Measurements from ENCODE around the gene WWOX. TPM values are rescaled to one million over a fixed set of nuclear protein-coding genes. Genes with fewer than 3 reads are reported as not detected.

WWOX gene
- polyA plus RNA-seq, 1 donor from 2014 or later: 25.6 TPM

DNA sequence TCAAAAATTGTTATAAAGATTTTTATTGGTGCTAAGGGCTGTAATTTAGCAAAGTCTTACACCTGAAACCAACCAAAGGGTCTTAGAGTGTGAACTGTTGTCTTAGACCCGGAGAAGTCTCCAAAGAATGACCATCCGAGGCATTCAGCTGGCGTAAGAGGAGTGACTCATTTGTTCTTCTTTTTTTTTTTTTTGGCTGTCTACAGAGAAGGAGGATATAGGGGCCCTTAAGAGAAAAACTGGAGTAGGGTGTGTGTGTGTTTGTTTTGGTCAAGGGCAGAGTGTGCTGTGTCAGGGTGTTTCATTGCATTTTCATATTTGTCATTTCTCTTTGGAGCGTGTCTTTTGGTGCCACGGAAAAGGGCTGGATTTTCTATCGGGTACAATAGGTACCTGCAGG lies 508.0 kb downstream of the WWOX start:
- Histone ChIP-seq H3K9ac (ENCODE audit: low read length) (no peak overlapping the region), H3K4me3 (ENCODE audit: low read length) (no peak overlapping the region), H3K9me2 (ENCODE audit: insufficient read depth, low read length) (no peaks in the 10 kb centered on the region), H3K4me2 (ENCODE audit: low read length) (no peak overlapping the region), H2AFZ (ENCODE audit: low read depth, low read length) (no peak overlapping the region), H3K9me3 (ENCODE audit: low read length) (no peaks in the 10 kb centered on the region), H3F3A (ENCODE audit: insufficient read depth, low read length, poor library complexity, severe bottlenecking) (no peaks in the 10 kb centered on the region), H3K27me3 (ENCODE audit: insufficient read depth, low read depth, low read length) (peaks cover 3% of the 10 kb centered on the region), H4K20me1 (ENCODE audit: insufficient read depth) (no peaks in the 10 kb centered on the region), H3K79me2 (replicated peaks; ENCODE audit: insufficient read depth, low read length) (no peaks in the 10 kb centered on the region), H3K27ac (ENCODE audit: low read length) (no peak overlapping the region), H3K36me3 (ENCODE audit: insufficient read depth, low read length) (no peaks in the 10 kb centered on the region)
- TF ChIP-seq, protein P1, sequence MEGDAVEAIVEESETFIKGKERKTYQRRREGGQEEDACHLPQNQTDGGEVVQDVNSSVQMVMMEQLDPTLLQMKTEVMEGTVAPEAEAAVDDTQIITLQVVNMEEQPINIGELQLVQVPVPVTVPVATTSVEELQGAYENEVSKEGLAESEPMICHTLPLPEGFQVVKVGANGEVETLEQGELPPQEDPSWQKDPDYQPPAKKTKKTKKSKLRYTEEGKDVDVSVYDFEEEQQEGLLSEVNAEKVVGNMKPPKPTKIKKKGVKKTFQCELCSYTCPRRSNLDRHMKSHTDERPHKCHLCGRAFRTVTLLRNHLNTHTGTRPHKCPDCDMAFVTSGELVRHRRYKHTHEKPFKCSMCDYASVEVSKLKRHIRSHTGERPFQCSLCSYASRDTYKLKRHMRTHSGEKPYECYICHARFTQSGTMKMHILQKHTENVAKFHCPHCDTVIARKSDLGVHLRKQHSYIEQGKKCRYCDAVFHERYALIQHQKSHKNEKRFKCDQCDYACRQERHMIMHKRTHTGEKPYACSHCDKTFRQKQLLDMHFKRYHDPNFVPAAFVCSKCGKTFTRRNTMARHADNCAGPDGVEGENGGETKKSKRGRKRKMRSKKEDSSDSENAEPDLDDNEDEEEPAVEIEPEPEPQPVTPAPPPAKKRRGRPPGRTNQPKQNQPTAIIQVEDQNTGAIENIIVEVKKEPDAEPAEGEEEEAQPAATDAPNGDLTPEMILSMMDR (IDR thresholded peaks at IDR 0.05; ENCODE audit: poor library complexity, severe bottlenecking): no peak
- TF ChIP-seq EZH2 (IDR thresholded peaks at IDR 0.05; ENCODE audit: borderline replicate concordance, insufficient read depth, low read length, poor library complexity, severe bottlenecking) (no peak), MXI1 (conservative IDR thresholded peaks at IDR 0.05; ENCODE audit: poor library complexity, severe bottlenecking) (no peak), SMC3 (conservative IDR thresholded peaks at IDR 0.05; ENCODE audit: poor library complexity) (no peak), EP300 (conservative IDR thresholded peaks at IDR 0.05; ENCODE audit: poor library complexity, severe bottlenecking) (no peak), TAF1 (IDR thresholded peaks at IDR 0.05; ENCODE audit: low read depth) (no peak), POLR2AphosphoS5 (IDR thresholded peaks at IDR 0.05) (no peak), RAD21 (conservative IDR thresholded peaks at IDR 0.05) (no peak)
- TF ChIP-seq, protein P2, sequence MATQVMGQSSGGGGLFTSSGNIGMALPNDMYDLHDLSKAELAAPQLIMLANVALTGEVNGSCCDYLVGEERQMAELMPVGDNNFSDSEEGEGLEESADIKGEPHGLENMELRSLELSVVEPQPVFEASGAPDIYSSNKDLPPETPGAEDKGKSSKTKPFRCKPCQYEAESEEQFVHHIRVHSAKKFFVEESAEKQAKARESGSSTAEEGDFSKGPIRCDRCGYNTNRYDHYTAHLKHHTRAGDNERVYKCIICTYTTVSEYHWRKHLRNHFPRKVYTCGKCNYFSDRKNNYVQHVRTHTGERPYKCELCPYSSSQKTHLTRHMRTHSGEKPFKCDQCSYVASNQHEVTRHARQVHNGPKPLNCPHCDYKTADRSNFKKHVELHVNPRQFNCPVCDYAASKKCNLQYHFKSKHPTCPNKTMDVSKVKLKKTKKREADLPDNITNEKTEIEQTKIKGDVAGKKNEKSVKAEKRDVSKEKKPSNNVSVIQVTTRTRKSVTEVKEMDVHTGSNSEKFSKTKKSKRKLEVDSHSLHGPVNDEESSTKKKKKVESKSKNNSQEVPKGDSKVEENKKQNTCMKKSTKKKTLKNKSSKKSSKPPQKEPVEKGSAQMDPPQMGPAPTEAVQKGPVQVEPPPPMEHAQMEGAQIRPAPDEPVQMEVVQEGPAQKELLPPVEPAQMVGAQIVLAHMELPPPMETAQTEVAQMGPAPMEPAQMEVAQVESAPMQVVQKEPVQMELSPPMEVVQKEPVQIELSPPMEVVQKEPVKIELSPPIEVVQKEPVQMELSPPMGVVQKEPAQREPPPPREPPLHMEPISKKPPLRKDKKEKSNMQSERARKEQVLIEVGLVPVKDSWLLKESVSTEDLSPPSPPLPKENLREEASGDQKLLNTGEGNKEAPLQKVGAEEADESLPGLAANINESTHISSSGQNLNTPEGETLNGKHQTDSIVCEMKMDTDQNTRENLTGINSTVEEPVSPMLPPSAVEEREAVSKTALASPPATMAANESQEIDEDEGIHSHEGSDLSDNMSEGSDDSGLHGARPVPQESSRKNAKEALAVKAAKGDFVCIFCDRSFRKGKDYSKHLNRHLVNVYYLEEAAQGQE (IDR thresholded peaks at IDR 0.05; ENCODE audit: borderline replicate concordance): no peak

DNA sequence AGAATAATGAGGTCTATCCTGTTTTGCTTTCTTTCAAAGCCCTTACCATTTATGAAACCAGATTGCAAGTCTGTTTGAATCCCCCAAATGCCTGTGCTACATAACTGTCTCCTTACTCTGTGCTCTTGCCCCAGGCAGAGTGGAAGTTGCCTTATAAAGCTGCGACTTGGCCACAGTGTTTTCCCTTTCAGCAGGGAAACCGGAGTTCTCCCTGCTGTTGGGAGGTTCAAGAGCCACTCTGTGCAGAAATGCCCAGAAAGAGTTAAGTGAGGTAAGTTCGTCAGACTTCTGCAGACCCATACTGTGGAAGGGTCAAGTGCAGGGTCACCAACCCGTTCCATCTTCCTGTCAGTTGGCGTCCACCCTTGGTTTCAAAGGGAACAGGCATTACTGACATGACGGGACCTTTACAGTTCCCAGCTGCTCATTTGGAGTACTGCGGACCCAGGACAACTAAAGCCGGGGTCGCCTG lies 508.9 kb downstream of the WWOX start:
- H3K27me3 ChIP-seq (ENCODE audit: insufficient read depth, low read depth, low read length): peaks cover 3% of the 10 kb centered on the region
- no peak overlapping the region for H3K4me3 ChIP-seq (ENCODE audit: low read length)
- no peak overlapping the region for H3K9ac ChIP-seq (ENCODE audit: low read length)
- no peaks in the 10 kb centered on the region for H3K9me2 ChIP-seq (ENCODE audit: insufficient read depth, low read length)
- H4K20me1 ChIP-seq (ENCODE audit: insufficient read depth): no peaks in the 10 kb centered on the region
- H3K27ac ChIP-seq (ENCODE audit: low read length): no peak overlapping the region
- no peak overlapping the region for H3K4me2 ChIP-seq (ENCODE audit: low read length)
- no peaks in the 10 kb centered on the region for H3K79me2 ChIP-seq (replicated peaks; ENCODE audit: insufficient read depth, low read length)
- no peaks in the 10 kb centered on the region for H3F3A ChIP-seq (ENCODE audit: insufficient read depth, low read length, poor library complexity, severe bottlenecking)
- TF ChIP-seq, protein P1 (IDR thresholded peaks at IDR 0.05; ENCODE audit: poor library complexity, severe bottlenecking): no peak
- no peak for TF ChIP-seq EP300 (conservative IDR thresholded peaks at IDR 0.05; ENCODE audit: poor library complexity, severe bottlenecking)
- H2AFZ ChIP-seq (ENCODE audit: low read depth, low read length): no peak overlapping the region
- H3K9me3 ChIP-seq (ENCODE audit: low read length): no peaks in the 10 kb centered on the region
- H3K36me3 ChIP-seq (ENCODE audit: insufficient read depth, low read length): no peaks in the 10 kb centered on the region

All from neural cell (in vitro differentiated cells).